ENCODE data around the gene TNRC6C.
A peak's percentile ranks its signal among the peaks of the same experiment; 100 is the strongest.

The TNRC6C gene

GRCh38 chr17:77916264-77916663 lies 42.2 kb upstream of the TNRC6C start:
- TF ChIP-seq, protein P1, sequence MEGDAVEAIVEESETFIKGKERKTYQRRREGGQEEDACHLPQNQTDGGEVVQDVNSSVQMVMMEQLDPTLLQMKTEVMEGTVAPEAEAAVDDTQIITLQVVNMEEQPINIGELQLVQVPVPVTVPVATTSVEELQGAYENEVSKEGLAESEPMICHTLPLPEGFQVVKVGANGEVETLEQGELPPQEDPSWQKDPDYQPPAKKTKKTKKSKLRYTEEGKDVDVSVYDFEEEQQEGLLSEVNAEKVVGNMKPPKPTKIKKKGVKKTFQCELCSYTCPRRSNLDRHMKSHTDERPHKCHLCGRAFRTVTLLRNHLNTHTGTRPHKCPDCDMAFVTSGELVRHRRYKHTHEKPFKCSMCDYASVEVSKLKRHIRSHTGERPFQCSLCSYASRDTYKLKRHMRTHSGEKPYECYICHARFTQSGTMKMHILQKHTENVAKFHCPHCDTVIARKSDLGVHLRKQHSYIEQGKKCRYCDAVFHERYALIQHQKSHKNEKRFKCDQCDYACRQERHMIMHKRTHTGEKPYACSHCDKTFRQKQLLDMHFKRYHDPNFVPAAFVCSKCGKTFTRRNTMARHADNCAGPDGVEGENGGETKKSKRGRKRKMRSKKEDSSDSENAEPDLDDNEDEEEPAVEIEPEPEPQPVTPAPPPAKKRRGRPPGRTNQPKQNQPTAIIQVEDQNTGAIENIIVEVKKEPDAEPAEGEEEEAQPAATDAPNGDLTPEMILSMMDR (IDR thresholded peaks at IDR 0.05; ENCODE audit: low read depth, low read length): no peak
- no peak overlapping the region for H3K4me3 ChIP-seq (replicated peaks in 1 of 2; ENCODE audit: low read depth in 2 of 2, low read length in 2 of 2)
- DNase-seq (ENCODE audit: low read depth in 2 of 2): no peak

- no peak for DNase-seq (ENCODE audit: low read depth in 2 of 2)
- H3K4me3 ChIP-seq (replicated peaks in 1 of 2; ENCODE audit: low read depth in 2 of 2, low read length in 2 of 2): no peak overlapping the region
- TF ChIP-seq, protein P1 (IDR thresholded peaks at IDR 0.05; ENCODE audit: low read depth, low read length): no peak
Measured at GRCh38 chr17:77916703-77917481, 41.6 kb upstream of the TNRC6C start.

DNA sequence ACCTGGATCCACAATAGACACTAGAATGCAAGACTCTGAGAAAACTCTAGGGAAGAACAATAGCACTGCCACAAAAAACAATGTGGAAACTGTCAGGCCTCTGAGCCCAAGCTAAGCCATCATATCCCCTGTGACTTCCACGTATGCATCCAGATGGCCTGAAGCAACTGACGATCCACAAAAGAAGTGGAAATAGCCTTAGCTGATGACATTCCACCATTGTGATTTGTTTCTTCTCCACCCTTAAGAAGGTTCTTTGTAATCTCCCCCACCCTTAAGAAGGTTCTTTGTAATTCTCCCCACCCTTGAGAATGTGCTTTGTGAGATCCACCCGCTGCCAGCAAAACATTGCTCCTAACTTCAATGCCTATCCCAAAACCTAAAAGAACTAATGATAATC lies 39.2 kb upstream of the TNRC6C start:
- no peak for DNase-seq (ENCODE audit: low read depth in 2 of 2)

DNA sequence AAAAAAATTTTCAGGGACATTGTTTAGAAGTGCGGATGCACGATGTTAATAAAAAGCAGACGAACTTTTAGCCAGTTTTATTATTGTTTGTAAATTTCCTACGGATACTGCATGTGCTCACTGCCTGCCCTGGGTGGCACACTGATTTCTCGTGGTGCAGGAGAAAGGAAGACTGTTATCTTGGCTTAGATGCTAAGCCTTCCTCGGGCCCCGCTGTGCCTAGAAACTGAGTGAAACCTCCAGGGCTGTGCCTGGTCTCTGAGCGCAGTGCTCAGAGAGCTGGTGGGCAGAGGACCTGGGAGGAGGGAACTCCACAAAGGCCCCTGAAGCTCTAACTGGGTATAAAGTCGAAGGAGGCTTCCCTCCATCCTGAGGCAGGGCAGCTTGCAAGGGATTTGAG lies 35.4 kb upstream of the TNRC6C start:
- DNase-seq (ENCODE audit: low read depth in 2 of 2): peak in 1 of 2 donors; percentile 11
- TF ChIP-seq, protein P1 (IDR thresholded peaks at IDR 0.05; ENCODE audit: low read depth, low read length): no peak
- H3K4me3 ChIP-seq (replicated peaks in 1 of 2; ENCODE audit: low read depth in 2 of 2, low read length in 2 of 2): no peak overlapping the region

More for the DNA sequence above, 39.2 kb upstream of the TNRC6C start:
- TF ChIP-seq, protein P1 (IDR thresholded peaks at IDR 0.05; ENCODE audit: low read depth, low read length): no peak
- no peak overlapping the region for H3K4me3 ChIP-seq (replicated peaks in 1 of 2; ENCODE audit: low read depth in 2 of 2, low read length in 2 of 2)

- DNase-seq (ENCODE audit: low read depth in 2 of 2): no peak
- TF ChIP-seq, protein P1 (IDR thresholded peaks at IDR 0.05; ENCODE audit: low read depth, low read length): no peak
Measured at GRCh38 chr17:77923776-77924513, 34.6 kb upstream of the TNRC6C start.

GRCh38 chr17:77924757-77925336 lies 33.7 kb upstream of the TNRC6C start:
- TF ChIP-seq, protein P1 (IDR thresholded peaks at IDR 0.05; ENCODE audit: low read depth, low read length): no peak
- H3K4me3 ChIP-seq (replicated peaks in 1 of 2; ENCODE audit: low read depth in 2 of 2, low read length in 2 of 2): no peak overlapping the region
- peak; percentile 14 to 96 for DNase-seq (ENCODE audit: low read depth in 2 of 2)

More at GRCh38 chr17:77923776-77924513, 34.6 kb upstream of the TNRC6C start:
- no peak overlapping the region for H3K4me3 ChIP-seq (replicated peaks in 1 of 2; ENCODE audit: low read depth in 2 of 2, low read length in 2 of 2)

All from cardiac fibroblast (primary cell).